Measurements from ENCODE around the gene NT5E.

DNA sequence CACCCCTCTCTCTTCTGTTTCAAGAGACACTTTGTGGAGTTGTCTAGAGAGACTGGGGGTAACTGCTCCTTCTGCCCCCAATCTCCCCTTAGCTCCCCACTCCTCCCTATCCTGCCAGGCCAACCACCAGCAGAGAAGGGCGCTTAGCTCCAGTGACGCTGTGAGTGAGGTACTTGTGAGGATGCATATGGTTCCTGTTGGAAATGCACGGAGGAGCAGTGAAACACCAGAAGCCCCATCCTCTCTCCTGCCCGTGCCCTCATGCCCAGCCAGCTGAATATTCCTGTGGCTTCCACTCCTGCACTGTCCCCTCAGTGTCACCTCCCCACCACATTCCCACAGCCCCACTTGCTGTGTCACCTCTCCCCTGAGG, 11.9 kb downstream of the NT5E start:
- no peak for TF ChIP-seq POLR2A (IDR thresholded peaks at IDR 0.05; ENCODE audit: low read length)
- no peak for TF ChIP-seq GATA1 (IDR thresholded peaks at IDR 0.05; ENCODE audit: low read depth, low read length)

Measured in erythroblast (primary cell).